GM13977 (cell line): ENCODE measurements around the gene METTL22.

Source experiments
- DNase-seq: peaks from one replicate; pipeline ENCODE4 v3.0.0; 2012; ENCODE audit warnings: low spot score
- CTCF ChIP-seq: IDR thresholded peaks from 2 replicates; pipeline ENCODE4 v1.5.1; 2012; ENCODE audit warnings: mild to moderate bottlenecking, control low read depth; ENCODE audit not compliant: insufficient read depth; ENCODE audit errors: extremely low read depth, missing control alignments
- in situ Hi-C: fragments of 300-500 bp; cut with MboI; formaldehyde crosslinking; loops from one replicate; pipeline ENCODE4 v1.12.0; 2022; ENCODE audit warnings: low sequenced_read_pairs, low pct_unique_long_range_greater_than_20kb, mixed read lengths, inconsistent platforms; ENCODE audit not compliant: unreplicated experiment

Gene METTL22, protein sequence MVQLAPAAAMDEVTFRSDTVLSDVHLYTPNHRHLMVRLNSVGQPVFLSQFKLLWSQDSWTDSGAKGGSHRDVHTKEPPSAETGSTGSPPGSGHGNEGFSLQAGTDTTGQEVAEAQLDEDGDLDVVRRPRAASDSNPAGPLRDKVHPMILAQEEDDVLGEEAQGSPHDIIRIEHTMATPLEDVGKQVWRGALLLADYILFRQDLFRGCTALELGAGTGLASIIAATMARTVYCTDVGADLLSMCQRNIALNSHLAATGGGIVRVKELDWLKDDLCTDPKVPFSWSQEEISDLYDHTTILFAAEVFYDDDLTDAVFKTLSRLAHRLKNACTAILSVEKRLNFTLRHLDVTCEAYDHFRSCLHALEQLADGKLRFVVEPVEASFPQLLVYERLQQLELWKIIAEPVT

GRCh38 chr16:8621572-8622314 lies at the start of gene METTL22:
TSS of gene METTL22 (plus strand) at chr16:8621698. CDS start at chr16:8625666, 3,968 bp downstream.
- DNase-seq: peak; percentile 99
- no peak for TF ChIP-seq CTCF
- in situ Hi-C loops: no loop called here

DNA sequence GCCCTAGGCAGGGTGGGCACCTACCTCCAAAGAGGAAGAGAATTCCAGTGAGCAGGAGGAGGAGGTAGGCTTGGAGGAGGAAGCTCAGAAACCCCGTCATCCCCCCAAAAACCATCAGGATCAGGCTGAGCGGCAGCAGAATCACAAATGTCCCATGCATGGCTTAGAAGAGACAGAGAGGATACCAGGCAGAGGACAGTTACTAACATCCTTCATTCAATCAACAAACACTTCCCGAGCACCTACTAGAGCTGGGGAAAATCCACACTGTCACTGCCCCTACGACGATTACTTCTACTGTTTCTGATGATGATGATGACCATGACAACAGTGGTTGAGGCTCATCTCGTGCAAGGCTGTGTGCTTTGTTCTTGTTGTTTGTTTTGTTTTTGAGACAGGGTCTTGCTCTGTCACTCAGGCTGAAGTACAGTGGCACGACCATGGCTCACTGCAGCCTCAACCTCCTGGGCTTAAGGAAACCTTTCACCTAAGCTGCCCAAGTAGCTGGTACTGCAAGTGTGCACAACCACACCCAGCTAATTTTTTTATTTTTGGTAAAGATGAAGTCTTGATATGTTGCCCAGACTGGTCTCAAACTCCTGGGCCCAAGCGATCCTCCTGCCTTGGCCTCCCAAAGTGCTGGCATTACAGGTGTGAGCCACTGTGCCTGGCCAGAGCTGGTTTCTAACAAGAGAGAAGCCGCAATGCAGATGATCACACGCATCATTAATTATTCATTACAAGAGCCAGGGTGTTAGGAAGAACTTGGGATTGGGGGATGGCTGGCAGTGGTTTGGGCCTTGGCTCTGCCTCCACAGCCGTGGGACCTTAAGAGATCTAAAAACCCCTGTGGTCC lies 49.2 kb upstream of the METTL22 start:
- in situ Hi-C loops: loop anchor here (25.0 kb wide), 2 partner anchors 215 to 565 kb away; partner anchors contain the start of genes PMM2 and TMEM186
- no peak for TF ChIP-seq CTCF
- DNase-seq: no peak

DNA sequence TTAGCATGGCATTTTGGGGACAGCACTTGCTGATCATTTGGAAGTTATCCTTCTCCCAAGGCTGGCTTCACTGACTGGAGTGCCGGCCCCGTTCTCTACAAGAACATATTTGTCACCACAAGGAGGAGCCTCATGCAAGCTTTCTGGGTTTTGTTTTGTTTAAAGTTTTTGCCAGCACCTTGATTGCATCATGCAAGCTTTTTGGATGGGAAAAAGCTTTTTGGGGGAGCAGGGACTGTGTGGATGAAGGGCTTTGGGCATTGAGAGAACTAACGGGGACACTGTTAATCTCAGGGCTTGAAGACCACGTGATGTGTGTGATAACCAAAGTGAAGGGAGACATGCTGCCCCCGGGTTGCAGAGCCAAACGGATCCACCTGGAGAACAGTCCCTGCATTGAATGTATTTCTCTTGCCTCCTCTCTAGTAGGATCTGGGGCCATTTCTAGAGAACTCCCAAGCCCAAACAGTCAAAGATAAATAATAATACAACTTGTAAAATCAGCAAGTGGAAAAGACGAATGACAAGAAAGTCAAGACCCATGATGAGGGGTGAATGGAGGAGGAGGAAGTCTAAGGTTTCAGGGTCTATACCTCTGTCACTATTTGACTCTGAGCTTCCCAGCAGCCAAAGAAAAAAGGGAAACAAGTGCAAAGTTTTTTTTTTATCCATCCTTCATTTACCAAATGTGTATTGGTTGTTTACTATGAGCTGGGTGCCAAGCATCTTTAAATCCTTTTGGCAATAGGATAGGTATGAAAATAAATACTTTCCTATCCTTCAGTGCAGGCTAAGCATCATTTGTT lies 48.4 kb upstream of the METTL22 start:
- DNase-seq: no peak
- peak; percentile 53 for TF ChIP-seq CTCF
- in situ Hi-C loops: loop anchor here (25.0 kb wide), 2 partner anchors 214 to 564 kb away; partner anchors contain the start of genes PMM2 and TMEM186

DNA sequence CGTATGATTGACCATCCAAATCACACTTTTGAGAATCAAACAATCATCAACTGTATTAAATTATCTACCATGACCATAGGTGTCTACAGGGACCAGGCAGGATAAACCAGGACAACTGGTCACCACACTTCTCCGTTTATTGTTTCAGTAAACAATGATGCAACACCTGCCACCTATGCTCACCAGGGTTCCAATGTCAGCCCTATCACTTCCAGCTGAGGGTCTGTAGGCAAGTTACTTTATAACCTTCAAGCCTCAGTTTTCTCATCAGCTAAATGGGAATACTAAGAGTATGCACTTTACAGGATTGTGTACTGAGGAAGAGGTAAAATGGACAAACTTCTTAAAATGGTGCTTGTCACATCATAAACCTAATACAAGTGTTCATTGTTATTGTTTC lies 46.1 kb upstream of the METTL22 start:
- in situ Hi-C loops: no loop called here
- TF ChIP-seq CTCF: no peak

DNA sequence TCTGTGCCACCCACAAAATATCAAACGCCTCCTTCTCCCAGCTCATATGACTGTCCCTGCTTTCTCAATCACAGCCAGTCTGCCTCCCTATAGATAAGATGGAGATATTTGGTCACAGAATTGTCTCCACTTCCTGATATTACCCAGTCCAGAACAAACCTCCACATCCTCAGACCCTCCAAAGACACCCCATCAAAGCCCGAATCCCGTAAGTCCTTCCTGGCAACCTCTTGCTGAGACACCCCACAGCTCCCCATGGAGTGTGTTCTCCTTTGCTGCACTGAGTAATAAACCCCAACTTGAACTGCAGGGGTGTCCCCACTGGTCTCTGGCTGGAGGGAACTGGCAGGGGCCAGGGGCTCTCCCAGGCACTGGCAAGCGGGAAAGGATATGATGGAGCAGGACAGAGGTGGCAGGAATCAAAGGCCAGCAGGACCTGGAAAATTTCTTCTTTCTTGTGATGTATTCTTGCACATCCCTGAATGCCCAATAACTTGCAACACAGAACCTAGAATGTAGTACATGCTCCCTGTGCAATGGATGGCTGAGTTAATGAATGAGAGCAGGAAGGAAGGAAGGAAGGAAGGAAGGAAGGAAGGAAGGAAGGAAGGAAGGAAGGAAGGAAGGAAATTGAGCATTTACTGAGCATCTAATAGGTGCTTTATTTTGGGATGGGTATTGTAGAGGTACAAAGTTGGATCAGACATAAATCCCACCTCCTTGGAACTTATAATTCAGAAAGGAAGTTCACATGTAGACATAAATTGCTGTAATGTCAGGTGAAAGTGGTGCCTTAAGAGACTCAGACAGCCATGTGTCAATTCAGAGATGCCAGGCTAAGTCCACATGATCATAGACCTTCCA lies 45.1 kb upstream of the METTL22 start:
- in situ Hi-C loops: no loop called here
- no peak for DNase-seq
- no peak for TF ChIP-seq CTCF

More for the DNA sequence above, 46.1 kb upstream of the METTL22 start:
- no peak for DNase-seq
